Measurements from ENCODE around the gene RELCH.

RELCH gene

GRCh38 chr18:62327977-62328376 lies 140.9 kb downstream of the RELCH start:
- Histone ChIP-seq H3F3A (ENCODE audit: control insufficient read depth, insufficient read depth) (no peaks in the 10 kb centered on the region; the same call in 1 of the 2 replicates), H3K9me2 (replicated peaks; ENCODE audit: control insufficient read depth, low read length) (no peaks in the 10 kb centered on the region), H3K27ac (ENCODE audit: low read depth, low read length) (no peak overlapping the region), H3K79me2 (ENCODE audit: control insufficient read depth, low read length) (no peaks in the 10 kb centered on the region), H4K20me1 (ENCODE audit: control insufficient read depth, insufficient read depth, low read depth, low read length) (no peaks in the 10 kb centered on the region), H3K4me3 (ENCODE audit: low read length) (no peak overlapping the region), H3K36me3 (ENCODE audit: control insufficient read depth, low read length) (no peaks in the 10 kb centered on the region), H3K4me2 (ENCODE audit: low read length) (no peak overlapping the region), H3K27me3 (ENCODE audit: control insufficient read depth, low read length) (peaks cover 37% of the 10 kb centered on the region), H3K4me1 (ENCODE audit: control insufficient read depth, low read length) (peaks cover 21% of the 10 kb centered on the region), H3K9me3 (ENCODE audit: control insufficient read depth, insufficient read depth, low read length) (no peaks in the 10 kb centered on the region)
- no peak for TF ChIP-seq EZH2phosphoT487 (IDR thresholded peaks at IDR 0.05; ENCODE audit: borderline replicate concordance, low read length)
- no peak for TF ChIP-seq CTCF (IDR thresholded peaks at IDR 0.05; ENCODE audit: low read depth, low read length, poor library complexity, severe bottlenecking)

GRCh38 chr18:62328586-62329525 lies 141.8 kb downstream of the RELCH start:
- TF ChIP-seq EZH2phosphoT487 (IDR thresholded peaks at IDR 0.05; ENCODE audit: borderline replicate concordance, low read length) (no peak), CTCF (IDR thresholded peaks at IDR 0.05; ENCODE audit: low read depth, low read length, poor library complexity, severe bottlenecking) (no peak)
- Histone ChIP-seq H3K27me3 (ENCODE audit: control insufficient read depth, low read length) (peaks cover 31% of the 10 kb centered on the region), H3K36me3 (ENCODE audit: control insufficient read depth, low read length) (no peaks in the 10 kb centered on the region), H3K4me1 (ENCODE audit: control insufficient read depth, low read length) (peaks cover 21% of the 10 kb centered on the region), H3K79me2 (ENCODE audit: control insufficient read depth, low read length) (no peaks in the 10 kb centered on the region), H3K9me2 (replicated peaks; ENCODE audit: control insufficient read depth, low read length) (no peaks in the 10 kb centered on the region), H3F3A (ENCODE audit: control insufficient read depth, insufficient read depth) (no peaks in the 10 kb centered on the region; the same call in 1 of the 2 replicates), H3K9me3 (ENCODE audit: control insufficient read depth, insufficient read depth, low read length) (no peaks in the 10 kb centered on the region), H3K27ac (ENCODE audit: low read depth, low read length) (no peak overlapping the region), H3K4me3 (ENCODE audit: low read length) (no peak overlapping the region), H3K4me2 (ENCODE audit: low read length) (no peak overlapping the region), H4K20me1 (ENCODE audit: control insufficient read depth, insufficient read depth, low read depth, low read length) (no peaks in the 10 kb centered on the region)

GRCh38 chr18:62329691-62330454 lies 142.8 kb downstream of the RELCH start:
- H3K9me3 ChIP-seq (ENCODE audit: control insufficient read depth, insufficient read depth, low read length) = no peaks in the 10 kb centered on the region
- H3F3A ChIP-seq (ENCODE audit: control insufficient read depth, insufficient read depth) = no peaks in the 10 kb centered on the region
- H3K9me2 ChIP-seq (replicated peaks; ENCODE audit: control insufficient read depth, low read length) = no peaks in the 10 kb centered on the region
- H3K4me3 ChIP-seq (ENCODE audit: low read length) = no peak overlapping the region
- TF ChIP-seq CTCF (IDR thresholded peaks at IDR 0.05; ENCODE audit: low read depth, low read length, poor library complexity, severe bottlenecking) = no peak
- no peak for TF ChIP-seq EZH2phosphoT487 (IDR thresholded peaks at IDR 0.05; ENCODE audit: borderline replicate concordance, low read length)
- H3K4me2 ChIP-seq (ENCODE audit: low read length) = no peak overlapping the region
- no peaks in the 10 kb centered on the region for H3K79me2 ChIP-seq (ENCODE audit: control insufficient read depth, low read length)
- no peak overlapping the region for H3K27ac ChIP-seq (ENCODE audit: low read depth, low read length)
- peaks cover 20% of the 10 kb centered on the region for H3K27me3 ChIP-seq (ENCODE audit: control insufficient read depth, low read length)
- H3K36me3 ChIP-seq (ENCODE audit: control insufficient read depth, low read length) = no peaks in the 10 kb centered on the region
- peaks cover 15% of the 10 kb centered on the region for H3K4me1 ChIP-seq (ENCODE audit: control insufficient read depth, low read length)
- H4K20me1 ChIP-seq (ENCODE audit: control insufficient read depth, insufficient read depth, low read depth, low read length) = no peaks in the 10 kb centered on the region

Data from DOHH2 (cell line).